Measurements from ENCODE around the gene SNRPD2.

- TF ChIP-seq CTCF (IDR thresholded peaks at IDR 0.05): no peak
- no peak for TF ChIP-seq POLR2A (IDR thresholded peaks at IDR 0.05)
- TF ChIP-seq EP300 (IDR thresholded peaks at IDR 0.05): no peak
- no peak for TF ChIP-seq POLR2AphosphoS5 (IDR thresholded peaks at IDR 0.05)
Observed at GRCh38 chr19:45705710-45706415, 14.1 kb upstream of the SNRPD2 start.
